HCT116 (cell line): ENCODE data around the gene ATF6B. TPM values are rescaled to one million over a fixed set of nuclear protein-coding genes. Genes with fewer than 3 reads are reported as not detected.

Experiments used
- ATAC-seq: fragments of 200-7000 bp; cut with Tn5 transposase; 2 replicates; pipeline ENCODE4 v1.9.1; 2020; ENCODE audit warnings: mild to moderate bottlenecking, moderate library complexity
- BruUV-seq: library from RNA; stranded (reverse); fragments of 400-500 nt; replicated peaks from 2 replicates; lab custom pipeline; 2021; lab: Mats Ljungman, UMichigan
- CTCF ChIA-PET: fragments of 300-600 bp; sonication (Branson Sonifier 250); formaldehyde crosslinking; loops from one replicate; lab custom pipeline; 2021; ENCODE audit warnings: antibody characterized with exemption; lab: Charles Lee
- POLR2A ChIA-PET: fragments of 300-600, 350-600 bp; sonication (Branson Sonifier 250); formaldehyde crosslinking; loops from one replicate; lab custom pipeline; 2021; ENCODE audit warnings: antibody characterized with exemption; lab: Charles Lee
- RAD21 ChIA-PET, 2 experiments: fragments of 300-600 bp; sonication (Branson Sonifier 250); formaldehyde crosslinking; loops; one replicate each; lab custom pipeline; 2023; ENCODE audit warnings: low total read pairs in 2 of 2; ENCODE audit not compliant: uncharacterized antibody in 2 of 2, unreplicated experiment in 2 of 2, low non-redundant PET in 1 of 2; lab: Charles Lee
- DNase-seq: peaks from one replicate; pipeline ENCODE4 v3.0.0-alpha.2; 2010; ENCODE audit warnings: low read depth, low spot score
- H2AFZ ChIP-seq: fragments of 200-600 bp; shearing (Covaris generic), sonication (generic); 2 replicates; pipeline ENCODE4 v1.6.1; 2017; ENCODE audit warnings: low read depth, mixed run types, mixed read lengths, antibody characterized with exemption, low read length; ENCODE audit not compliant: poor library complexity, severe bottlenecking
- H3K27ac ChIP-seq: 2 replicates; pipeline ENCODE4 v1.5.1; 2012; ENCODE audit warnings: low read depth, low read length
- H3K27me3 ChIP-seq: fragments of 200-600 bp; sonication (generic); 2 replicates; pipeline ENCODE4 v1.6.1; 2016; ENCODE audit warnings: mixed run types, low read length, mixed read lengths; ENCODE audit not compliant: insufficient read depth
- H3K36me3 ChIP-seq, 2 experiments: fragments of 200-500 bp in 1 of 2; fragments of 200-600 bp in 1 of 2; sonication (Bioruptor generic) in 1 of 2; sonication (generic) in 1 of 2; 2 replicates each; pipeline versions ENCODE4 v1.5.1 to v1.6.1; 2014 to 2016; ENCODE audit warnings: low read length in 2 of 2, inconsistent platforms in 1 of 2, mixed read lengths in 1 of 2, mixed run types in 1 of 2; ENCODE audit not compliant: insufficient read depth in 2 of 2, control insufficient read depth in 1 of 2
- H3K4me1 ChIP-seq, 2 experiments: fragments of 200-600 bp in 1 of 2; sonication (generic) in 1 of 2; 2 replicates each; pipeline versions ENCODE4 v1.5.1 to v1.6.1; 2012 to 2017; ENCODE audit warnings: low read length in 2 of 2, inconsistent platforms in 1 of 2, mild to moderate bottlenecking in 1 of 2, mixed read lengths in 1 of 2, mixed run types in 1 of 2, moderate library complexity in 1 of 2; ENCODE audit not compliant: insufficient read depth in 2 of 2, control insufficient read depth in 1 of 2
- H3K4me2 ChIP-seq: fragments of 200-600 bp; sonication (generic); 2 replicates; pipeline ENCODE4 v1.6.1; 2017; ENCODE audit warnings: mixed run types, low read length, mixed read lengths
- H3K4me3 ChIP-seq, 2 experiments: fragments of 200-600 bp in 1 of 2; sonication (generic) in 1 of 2; replicated peaks in 1 of 2; 2 replicates each; pipeline ENCODE4 v1.5.1; 2011 to 2016; ENCODE audit warnings: low read length in 2 of 2, control low read depth in 1 of 2, low read depth in 1 of 2, mild to moderate bottlenecking in 1 of 2, mixed read lengths in 1 of 2, mixed run types in 1 of 2
- H3K79me2 ChIP-seq: fragments of 200-600 bp; sonication (generic); 2 replicates; pipeline ENCODE4 v1.6.1; 2017; ENCODE audit warnings: mild to moderate bottlenecking, mixed run types, low read length, moderate library complexity, mixed read lengths; ENCODE audit not compliant: insufficient read depth
- H3K9ac ChIP-seq: fragments of 200-600 bp; sonication (generic); 2 replicates; pipeline ENCODE4 v1.6.1; 2016; ENCODE audit warnings: low read length, mixed read lengths
- H3K9me2 ChIP-seq: fragments of 200-600 bp; sonication (generic), shearing (Covaris generic); 2 replicates; pipeline ENCODE4 v1.6.1; 2017; ENCODE audit warnings: mixed run types, mild to moderate bottlenecking, moderate library complexity; ENCODE audit not compliant: insufficient read depth
- H3K9me3 ChIP-seq, 2 experiments: fragments of 200-500 bp in 1 of 2; fragments of 200-600 bp in 1 of 2; sonication (Bioruptor generic) in 1 of 2; sonication (generic) in 1 of 2; 2 replicates each; pipeline ENCODE4 v1.6.1; 2014 to 2017; ENCODE audit warnings: low read length in 2 of 2, mixed read lengths in 2 of 2, inconsistent platforms in 1 of 2, low read depth in 1 of 2, mild to moderate bottlenecking in 1 of 2, mixed run types in 1 of 2, moderate library complexity in 1 of 2; ENCODE audit not compliant: control insufficient read depth in 1 of 2, insufficient read depth in 1 of 2
- H4K20me1 ChIP-seq: fragments of 200-600 bp; sonication (generic), shearing (Covaris generic); 2 replicates; pipeline ENCODE4 v1.6.1; 2017; ENCODE audit warnings: mixed run types, mild to moderate bottlenecking, moderate library complexity; ENCODE audit not compliant: insufficient read depth
- ELF1 ChIP-seq: IDR thresholded peaks from 2 replicates; pipeline ENCODE4 v1.6.1; 2012; ENCODE audit warnings: low read depth, borderline replicate concordance
- FOSL1 ChIP-seq: IDR thresholded peaks from 2 replicates; pipeline ENCODE4 v1.6.1; 2012; ENCODE audit warnings: low read depth
- POLR2A ChIP-seq: IDR thresholded peaks from 2 replicates; pipeline ENCODE4 v1.7.0; 2011; ENCODE audit warnings: borderline replicate concordance; ENCODE audit not compliant: insufficient read depth, insufficient read length; ENCODE audit errors: extremely low read depth
- RAD21 ChIP-seq: IDR thresholded peaks from 2 replicates; pipeline ENCODE4 v1.6.1; 2012; ENCODE audit warnings: low read depth, mild to moderate bottlenecking
- SIN3A ChIP-seq: IDR thresholded peaks from 2 replicates; pipeline ENCODE4 v1.6.1; 2012; ENCODE audit warnings: low read depth
- SRF ChIP-seq: IDR thresholded peaks from 2 replicates; pipeline ENCODE4 v1.6.1; 2012; ENCODE audit warnings: low read depth
- TCF7L2 ChIP-seq: IDR thresholded peaks from 2 replicates; pipeline ENCODE4 v1.7.0; 2011; ENCODE audit warnings: borderline replicate concordance, inconsistent platforms; ENCODE audit not compliant: insufficient read depth, insufficient read length; ENCODE audit errors: extremely low read depth
- YY1 ChIP-seq: IDR thresholded peaks from 2 replicates; pipeline ENCODE4 v1.6.1; 2011; ENCODE audit warnings: low read length, low read depth, moderate library complexity, mild to moderate bottlenecking; ENCODE audit not compliant: insufficient replicate concordance; ENCODE audit errors: extremely low read depth
- ZFX ChIP-seq: fragments of 450-650 bp; IDR thresholded peaks from 2 replicates; pipeline ENCODE4 v1.6.1; 2017
- ZNF274 ChIP-seq: fragments of 200-500 bp; sonication (Bioruptor generic); IDR thresholded peaks from 2 replicates; pipeline ENCODE4 v1.6.1; 2014; ENCODE audit warnings: mild to moderate bottlenecking, low read depth, low read length, inconsistent platforms
- intact Hi-C: fragments of 100-400 bp; cut with micrococcal nuclease; formaldehyde crosslinking; loops from 2 replicates; pipeline ENCODE4 v1.10.0; 2022
- total RNA-seq: library from RNA; stranded (reverse); gene quantifications from one replicate; pipeline ENCODE4 v1.2.1, GENCODE V29; 2021; ENCODE audit not compliant: unreplicated experiment
- TF ChIP-seq, protein P1 (sequence below): IDR thresholded peaks from 2 replicates; pipeline ENCODE4 v1.6.1; 2012
- TF ChIP-seq, protein P2 (sequence below), 3 experiments: fragments of 200-600 bp in 1 of 3; sonication (generic) in 1 of 3; IDR thresholded peaks in 2 of 3; conservative IDR thresholded peaks in 1 of 3; 2 replicates each; pipeline ENCODE4 v1.5.1; 2012 to 2017; ENCODE audit warnings: low read depth in 2 of 3, low read length in 2 of 3, antibody characterized with exemption in 1 of 3, borderline replicate concordance in 1 of 3, control low read depth in 1 of 3, mild to moderate bottlenecking in 1 of 3, mixed read lengths in 1 of 3, mixed run types in 1 of 3, moderate library complexity in 1 of 3; ENCODE audit not compliant: insufficient read depth in 1 of 3
- TF ChIP-seq, protein P3 (sequence below): IDR thresholded peaks from 2 replicates; pipeline ENCODE4 v1.6.1; 2012
- TF ChIP-seq, protein P4 (sequence below): IDR thresholded peaks from 2 replicates; pipeline ENCODE4 v1.6.1; 2012; ENCODE audit warnings: low read depth
- TF ChIP-seq, protein P5 (sequence below): IDR thresholded peaks from 2 replicates; pipeline ENCODE4 v1.6.1; 2011; ENCODE audit warnings: mild to moderate bottlenecking, low read length, moderate library complexity; ENCODE audit not compliant: insufficient replicate concordance; ENCODE audit errors: extremely low read depth

ATF6B gene
- total RNA-seq, 1 experiment from 2014 or later = 63.9 TPM

DNA sequence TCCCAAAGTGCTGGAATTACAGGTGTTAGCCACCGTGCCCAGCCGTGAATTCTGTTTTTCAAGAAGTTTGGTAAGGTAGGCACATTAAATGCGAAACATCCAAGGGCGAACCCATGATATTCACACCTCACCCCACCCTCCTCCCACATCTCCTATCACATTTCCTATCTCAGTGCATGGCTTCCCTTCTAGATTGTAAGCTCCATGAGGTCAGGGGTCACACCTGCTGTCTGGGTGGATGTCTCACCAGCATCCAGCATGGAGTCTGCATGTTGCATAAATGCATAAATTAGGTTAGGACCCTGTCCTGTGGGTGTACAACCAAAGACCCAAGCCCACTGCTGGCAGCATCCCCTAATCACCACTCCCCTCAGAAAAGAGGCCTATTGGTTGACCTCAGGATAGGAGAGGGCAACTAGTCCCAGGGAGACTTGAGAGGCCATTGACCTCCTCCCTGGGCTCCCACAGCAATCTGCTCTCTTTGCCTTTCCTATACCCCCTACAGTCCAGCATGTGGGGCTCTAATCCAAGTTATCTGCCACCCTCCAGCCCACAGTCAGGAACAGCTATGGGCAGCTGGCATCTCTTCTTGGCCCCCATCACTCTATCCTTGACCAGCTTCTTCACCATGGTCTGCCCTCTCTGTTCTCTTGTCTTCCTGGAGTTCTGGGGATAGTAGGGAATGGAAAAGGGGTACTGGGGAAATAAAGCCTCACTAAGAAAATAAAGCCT lies 19.5 kb upstream of the ATF6B start (continued):
- TF ChIP-seq ZNF274 = no peak
- TF ChIP-seq SIN3A = no peak
- TF ChIP-seq, protein P1, sequence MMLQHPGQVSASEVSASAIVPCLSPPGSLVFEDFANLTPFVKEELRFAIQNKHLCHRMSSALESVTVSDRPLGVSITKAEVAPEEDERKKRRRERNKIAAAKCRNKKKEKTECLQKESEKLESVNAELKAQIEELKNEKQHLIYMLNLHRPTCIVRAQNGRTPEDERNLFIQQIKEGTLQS = no peak

DNA sequence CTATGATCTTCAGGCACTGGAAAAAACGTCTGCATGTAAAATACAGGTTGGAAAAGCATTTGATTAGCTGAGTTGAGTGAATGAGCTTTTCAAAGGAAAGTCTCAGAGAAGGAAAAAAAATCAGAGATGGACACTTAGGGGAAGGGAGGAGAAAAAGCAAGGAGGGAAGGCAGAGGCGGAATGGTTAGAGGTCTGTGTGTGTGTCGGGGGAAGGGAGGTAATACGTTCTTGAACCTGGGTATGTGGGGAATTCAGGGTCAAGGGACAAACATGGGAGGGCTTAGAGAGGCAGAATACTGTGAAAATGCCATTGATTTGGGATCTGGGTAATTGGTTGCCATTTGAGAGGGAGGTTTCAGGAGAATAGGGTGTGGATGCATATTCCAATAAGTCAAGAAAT lies 18.6 kb upstream of the ATF6B start:
- Histone ChIP-seq H2AFZ (no peak overlapping the region), H3K79me2 (no peaks in the 10 kb centered on the region), H3K9ac (no peak overlapping the region), H3K27me3 (no peaks in the 10 kb centered on the region), H3K9me3 (no peaks in the 10 kb centered on the region), H3K36me3 (no peaks in the 10 kb centered on the region), H3K4me2 (no peak overlapping the region), H3K27ac (no peak overlapping the region), H3K4me1 (no peaks in the 10 kb centered on the region), H3K4me3 (no peak overlapping the region), H3K9me2 (no peaks in the 10 kb centered on the region)
- DNase-seq = no peak
- intact Hi-C loops = no loop called here
- no TSS peak for BruUV-seq
- ChIA-PET CTCF (interaction anchor here (1.4 kb wide), 1 partner anchor 19 kb away, joined by 3 read pairs; the partner anchor contains the start of gene ATF6B), RAD21 (no interaction called here)
- ATAC-seq = no peak
- TF ChIP-seq ZFX (no peak), TCF7L2 (no peak), FOSL1 (no peak), SIN3A (no peak), ELF1 (no peak), SRF (no peak), ZNF274 (no peak), RAD21 (no peak), POLR2A (no peak), YY1 (no peak)
- TF ChIP-seq, protein P2, sequence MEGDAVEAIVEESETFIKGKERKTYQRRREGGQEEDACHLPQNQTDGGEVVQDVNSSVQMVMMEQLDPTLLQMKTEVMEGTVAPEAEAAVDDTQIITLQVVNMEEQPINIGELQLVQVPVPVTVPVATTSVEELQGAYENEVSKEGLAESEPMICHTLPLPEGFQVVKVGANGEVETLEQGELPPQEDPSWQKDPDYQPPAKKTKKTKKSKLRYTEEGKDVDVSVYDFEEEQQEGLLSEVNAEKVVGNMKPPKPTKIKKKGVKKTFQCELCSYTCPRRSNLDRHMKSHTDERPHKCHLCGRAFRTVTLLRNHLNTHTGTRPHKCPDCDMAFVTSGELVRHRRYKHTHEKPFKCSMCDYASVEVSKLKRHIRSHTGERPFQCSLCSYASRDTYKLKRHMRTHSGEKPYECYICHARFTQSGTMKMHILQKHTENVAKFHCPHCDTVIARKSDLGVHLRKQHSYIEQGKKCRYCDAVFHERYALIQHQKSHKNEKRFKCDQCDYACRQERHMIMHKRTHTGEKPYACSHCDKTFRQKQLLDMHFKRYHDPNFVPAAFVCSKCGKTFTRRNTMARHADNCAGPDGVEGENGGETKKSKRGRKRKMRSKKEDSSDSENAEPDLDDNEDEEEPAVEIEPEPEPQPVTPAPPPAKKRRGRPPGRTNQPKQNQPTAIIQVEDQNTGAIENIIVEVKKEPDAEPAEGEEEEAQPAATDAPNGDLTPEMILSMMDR (IDR thresholded peaks at IDR 0.05 in 2 of 3, conservative IDR thresholded peaks at IDR 0.05 in 1 of 3; ENCODE audit: borderline replicate concordance in 1 of 3, insufficient read depth in 1 of 3, low read depth in 2 of 3, low read length in 2 of 3) = no peak
- TF ChIP-seq, protein P3, sequence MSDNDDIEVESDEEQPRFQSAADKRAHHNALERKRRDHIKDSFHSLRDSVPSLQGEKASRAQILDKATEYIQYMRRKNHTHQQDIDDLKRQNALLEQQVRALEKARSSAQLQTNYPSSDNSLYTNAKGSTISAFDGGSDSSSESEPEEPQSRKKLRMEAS = no peak
- TF ChIP-seq, protein P4, sequence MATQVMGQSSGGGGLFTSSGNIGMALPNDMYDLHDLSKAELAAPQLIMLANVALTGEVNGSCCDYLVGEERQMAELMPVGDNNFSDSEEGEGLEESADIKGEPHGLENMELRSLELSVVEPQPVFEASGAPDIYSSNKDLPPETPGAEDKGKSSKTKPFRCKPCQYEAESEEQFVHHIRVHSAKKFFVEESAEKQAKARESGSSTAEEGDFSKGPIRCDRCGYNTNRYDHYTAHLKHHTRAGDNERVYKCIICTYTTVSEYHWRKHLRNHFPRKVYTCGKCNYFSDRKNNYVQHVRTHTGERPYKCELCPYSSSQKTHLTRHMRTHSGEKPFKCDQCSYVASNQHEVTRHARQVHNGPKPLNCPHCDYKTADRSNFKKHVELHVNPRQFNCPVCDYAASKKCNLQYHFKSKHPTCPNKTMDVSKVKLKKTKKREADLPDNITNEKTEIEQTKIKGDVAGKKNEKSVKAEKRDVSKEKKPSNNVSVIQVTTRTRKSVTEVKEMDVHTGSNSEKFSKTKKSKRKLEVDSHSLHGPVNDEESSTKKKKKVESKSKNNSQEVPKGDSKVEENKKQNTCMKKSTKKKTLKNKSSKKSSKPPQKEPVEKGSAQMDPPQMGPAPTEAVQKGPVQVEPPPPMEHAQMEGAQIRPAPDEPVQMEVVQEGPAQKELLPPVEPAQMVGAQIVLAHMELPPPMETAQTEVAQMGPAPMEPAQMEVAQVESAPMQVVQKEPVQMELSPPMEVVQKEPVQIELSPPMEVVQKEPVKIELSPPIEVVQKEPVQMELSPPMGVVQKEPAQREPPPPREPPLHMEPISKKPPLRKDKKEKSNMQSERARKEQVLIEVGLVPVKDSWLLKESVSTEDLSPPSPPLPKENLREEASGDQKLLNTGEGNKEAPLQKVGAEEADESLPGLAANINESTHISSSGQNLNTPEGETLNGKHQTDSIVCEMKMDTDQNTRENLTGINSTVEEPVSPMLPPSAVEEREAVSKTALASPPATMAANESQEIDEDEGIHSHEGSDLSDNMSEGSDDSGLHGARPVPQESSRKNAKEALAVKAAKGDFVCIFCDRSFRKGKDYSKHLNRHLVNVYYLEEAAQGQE = no peak
- TF ChIP-seq, protein P5, sequence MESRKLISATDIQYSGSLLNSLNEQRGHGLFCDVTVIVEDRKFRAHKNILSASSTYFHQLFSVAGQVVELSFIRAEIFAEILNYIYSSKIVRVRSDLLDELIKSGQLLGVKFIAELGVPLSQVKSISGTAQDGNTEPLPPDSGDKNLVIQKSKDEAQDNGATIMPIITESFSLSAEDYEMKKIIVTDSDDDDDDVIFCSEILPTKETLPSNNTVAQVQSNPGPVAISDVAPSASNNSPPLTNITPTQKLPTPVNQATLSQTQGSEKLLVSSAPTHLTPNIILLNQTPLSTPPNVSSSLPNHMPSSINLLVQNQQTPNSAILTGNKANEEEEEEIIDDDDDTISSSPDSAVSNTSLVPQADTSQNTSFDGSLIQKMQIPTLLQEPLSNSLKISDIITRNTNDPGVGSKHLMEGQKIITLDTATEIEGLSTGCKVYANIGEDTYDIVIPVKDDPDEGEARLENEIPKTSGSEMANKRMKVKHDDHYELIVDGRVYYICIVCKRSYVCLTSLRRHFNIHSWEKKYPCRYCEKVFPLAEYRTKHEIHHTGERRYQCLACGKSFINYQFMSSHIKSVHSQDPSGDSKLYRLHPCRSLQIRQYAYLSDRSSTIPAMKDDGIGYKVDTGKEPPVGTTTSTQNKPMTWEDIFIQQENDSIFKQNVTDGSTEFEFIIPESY = no peak
- TF ChIP-seq, all 23 proteins: peak for 0
- POLR2A ChIA-PET = no interaction called here
- no peaks in the 10 kb centered on the region for H4K20me1 ChIP-seq
